ENCODE measurements around the gene MOXD1.

MOXD1 gene

GRCh38 chr6:132400883-132401617 is at the start of gene MOXD1:
TSS of gene MOXD1 (minus strand) at chr6:132401475. CDS start at chr6:132401426, 49 bp downstream.
- DNase-seq (ENCODE audit: low read depth): no peak

- DNase-seq (ENCODE audit: low read depth): no peak
Observed at GRCh38 chr6:132446855-132447241, 45.6 kb upstream of the MOXD1 start.

- DNase-seq (ENCODE audit: low read depth): no peak
Observed at GRCh38 chr6:132446141-132446854, 45.0 kb upstream of the MOXD1 start.

- no peak for DNase-seq (ENCODE audit: low read depth)
Observed at GRCh38 chr6:132445201-132445951, 44.1 kb upstream of the MOXD1 start.

DNA sequence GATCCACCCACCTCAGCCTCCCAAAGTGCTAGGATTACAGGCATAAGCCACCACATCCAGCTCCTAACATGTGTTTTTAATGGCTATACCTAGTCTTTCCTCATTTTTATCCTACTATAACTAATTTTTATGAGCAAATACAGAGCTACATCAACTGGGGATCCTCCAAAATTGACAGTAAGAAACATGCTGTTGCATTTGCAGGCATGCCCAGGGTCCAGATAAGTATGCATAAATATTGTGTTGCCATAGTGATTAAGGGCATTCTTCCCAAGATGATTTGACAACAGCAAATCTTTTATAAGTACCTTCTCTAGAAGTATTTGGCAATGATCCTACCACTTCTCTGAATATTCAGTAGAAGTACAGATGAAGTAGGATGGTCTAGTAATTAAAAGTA is 41.9 kb upstream of the MOXD1 start:
- no peak for DNase-seq (ENCODE audit: low read depth)

DNA sequence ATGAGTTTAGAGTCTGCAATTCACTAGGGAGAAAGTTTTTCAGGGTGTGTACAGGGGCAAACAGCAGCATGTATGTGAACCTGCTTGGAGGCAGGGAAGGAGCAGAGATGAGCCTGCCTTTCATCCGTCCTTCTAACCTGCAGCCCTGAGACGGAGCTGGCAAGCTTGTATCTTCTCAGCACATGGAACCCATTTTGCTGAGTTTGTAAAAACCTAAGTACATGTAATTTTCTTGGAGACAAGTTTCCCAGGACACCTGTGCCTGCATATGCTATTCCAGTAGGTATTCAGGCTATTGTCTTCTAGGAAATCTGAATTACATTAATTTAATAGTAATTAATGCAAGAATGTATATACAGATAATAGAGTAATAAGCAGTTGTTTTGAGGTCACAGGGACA is 28.8 kb upstream of the MOXD1 start:
- no peak for DNase-seq (ENCODE audit: low read depth)

GRCh38 chr6:132425176-132425575 is 23.9 kb upstream of the MOXD1 start:
- no peak for DNase-seq (ENCODE audit: low read depth)

- no peak for DNase-seq (ENCODE audit: low read depth)
Observed at GRCh38 chr6:132423839-132424238, 22.6 kb upstream of the MOXD1 start.

DNA sequence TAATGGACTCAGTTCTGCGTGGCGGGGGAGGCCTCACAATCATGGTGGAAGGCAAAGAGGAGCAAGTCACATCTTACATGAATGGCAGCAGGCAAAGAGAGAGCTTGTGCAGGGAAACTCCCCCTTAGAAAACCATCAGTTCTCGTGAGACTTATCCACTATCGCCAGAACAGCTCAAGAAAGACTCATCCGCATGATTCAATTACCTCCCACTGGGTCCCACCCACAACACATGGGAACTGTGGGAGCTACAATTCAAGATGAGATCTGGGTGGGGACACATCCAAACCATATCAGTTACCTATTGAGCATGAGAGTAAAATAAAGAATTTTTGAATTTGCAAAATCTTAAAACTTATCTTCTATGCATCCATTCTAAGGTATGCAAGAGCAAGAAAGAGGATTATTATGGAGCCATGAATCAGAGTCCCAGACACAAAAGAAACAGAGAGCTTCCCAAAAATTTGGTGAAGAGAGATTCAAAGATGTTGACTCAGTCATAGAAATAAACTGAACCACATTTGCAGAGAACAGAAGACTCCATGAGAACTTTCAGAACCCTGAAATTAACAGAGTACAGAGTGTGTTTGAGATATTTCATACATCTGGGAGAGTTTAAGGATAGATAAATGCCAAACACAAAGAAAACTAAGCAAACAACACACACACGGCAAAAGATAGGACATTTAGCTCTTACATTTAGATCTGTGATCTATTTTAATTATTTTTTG is 17.1 kb upstream of the MOXD1 start:
- DNase-seq (ENCODE audit: low read depth): no peak

DNA sequence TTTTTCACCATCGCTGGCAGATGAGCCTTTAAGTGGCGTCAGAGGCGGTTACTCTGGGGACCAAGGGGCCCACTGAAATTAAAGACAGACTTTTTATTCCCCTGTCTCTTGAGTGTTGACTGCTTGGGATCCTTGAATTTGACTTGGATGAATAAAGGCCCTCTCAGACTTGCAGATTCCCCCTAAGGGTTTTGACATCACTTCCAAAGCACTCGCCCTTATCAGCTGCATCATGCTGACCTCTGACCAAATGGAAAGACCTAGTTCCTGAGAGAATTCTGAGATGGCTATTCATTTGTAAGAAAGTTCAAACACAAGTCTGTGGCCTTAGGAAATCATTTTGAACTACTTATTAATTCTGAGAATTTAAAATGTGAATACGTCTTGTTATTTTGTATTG is 13.5 kb upstream of the MOXD1 start:
- no peak for DNase-seq (ENCODE audit: low read depth)

DNA sequence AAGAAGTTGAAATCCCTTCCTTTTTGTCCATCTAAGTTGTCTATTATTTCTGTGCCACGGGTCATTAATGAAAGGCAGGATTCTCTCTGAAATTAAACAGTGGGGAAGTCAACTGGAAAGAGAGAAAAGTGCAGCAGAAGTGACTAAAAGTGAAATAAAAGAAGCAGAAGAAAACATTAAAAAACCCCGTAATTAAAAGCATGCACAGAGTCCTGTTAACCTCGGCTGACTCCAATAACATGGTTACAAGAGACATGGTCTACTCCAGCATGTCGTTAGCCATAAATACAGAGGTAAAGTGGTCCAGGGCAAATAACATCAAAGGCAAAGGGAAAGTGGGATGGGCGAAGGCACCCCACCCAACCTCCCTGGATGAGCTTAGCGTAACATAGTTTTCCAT is 13.0 kb upstream of the MOXD1 start:
- DNase-seq (ENCODE audit: low read depth): no peak

DNA sequence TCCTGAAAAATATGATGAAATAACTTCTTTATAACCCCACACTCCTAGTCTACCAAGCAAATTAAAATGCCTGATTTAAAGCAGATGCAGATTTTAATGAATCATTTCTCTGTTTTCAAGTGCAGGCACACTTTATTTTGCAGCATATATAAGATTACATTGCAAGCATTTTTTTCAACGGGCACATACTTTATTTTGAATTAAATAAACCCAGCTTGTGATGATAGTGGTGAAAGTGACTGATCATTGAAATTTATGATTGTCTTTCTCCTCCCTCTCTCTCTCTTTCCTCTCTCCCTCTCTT is 12.2 kb upstream of the MOXD1 start:
- no peak for DNase-seq (ENCODE audit: low read depth)

DNA sequence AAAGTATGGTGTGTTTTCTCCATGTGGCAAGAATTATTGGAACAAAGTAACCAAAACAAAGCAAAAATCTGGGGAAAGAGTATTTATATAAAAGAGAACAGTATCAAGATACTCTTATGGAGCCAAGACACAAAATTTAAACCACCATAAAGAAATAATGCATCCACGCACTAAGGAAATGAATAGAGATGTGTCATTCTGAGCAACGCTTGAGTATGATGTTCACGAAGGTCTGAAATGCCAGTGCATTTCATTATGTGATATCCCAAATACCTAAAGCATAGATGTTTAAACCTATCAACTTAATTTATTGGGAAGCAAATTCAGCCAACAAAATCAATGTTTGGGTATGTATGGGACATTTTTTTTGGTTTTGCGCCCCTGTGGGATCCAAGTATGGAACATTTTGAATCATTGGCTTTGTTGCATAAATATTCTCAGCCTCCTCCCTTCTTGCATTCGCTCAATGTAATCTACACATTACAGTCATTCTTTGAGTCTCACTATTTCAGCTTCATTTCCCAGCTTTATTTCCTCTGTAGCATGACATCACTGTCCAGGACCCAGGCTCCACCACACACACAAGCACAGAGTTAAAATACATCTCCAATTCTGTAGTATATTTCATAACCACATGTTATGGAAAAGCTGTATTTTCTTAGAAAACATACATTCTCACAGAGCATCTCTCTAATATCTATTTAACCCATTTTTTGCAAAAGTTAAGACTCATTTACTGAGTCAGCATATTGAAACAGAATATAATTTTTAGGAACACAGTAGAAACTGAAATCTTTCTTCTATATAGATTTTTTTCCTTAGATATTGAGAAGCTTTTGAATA is 11.6 kb upstream of the MOXD1 start:
- DNase-seq (ENCODE audit: low read depth): no peak

DNA sequence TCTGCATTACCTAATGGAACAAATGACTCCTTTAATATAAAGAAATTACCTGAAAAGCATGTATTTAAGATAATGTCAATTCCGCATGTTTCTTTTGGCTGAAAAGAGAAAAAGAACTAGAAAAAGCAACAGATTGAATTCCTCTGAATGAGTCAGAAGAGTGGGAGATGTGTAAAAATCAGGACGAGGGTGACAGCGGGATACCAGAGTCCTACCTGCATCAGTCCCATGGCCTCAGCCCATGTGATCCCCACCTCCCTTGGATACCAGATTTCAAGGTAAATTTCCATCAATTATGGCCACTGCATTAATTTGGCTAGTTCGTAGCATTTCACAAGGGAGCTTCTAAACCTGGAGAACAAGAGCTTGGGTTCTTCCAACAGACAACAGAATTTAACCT is 10.0 kb upstream of the MOXD1 start:
- no peak for DNase-seq (ENCODE audit: low read depth)

DNA sequence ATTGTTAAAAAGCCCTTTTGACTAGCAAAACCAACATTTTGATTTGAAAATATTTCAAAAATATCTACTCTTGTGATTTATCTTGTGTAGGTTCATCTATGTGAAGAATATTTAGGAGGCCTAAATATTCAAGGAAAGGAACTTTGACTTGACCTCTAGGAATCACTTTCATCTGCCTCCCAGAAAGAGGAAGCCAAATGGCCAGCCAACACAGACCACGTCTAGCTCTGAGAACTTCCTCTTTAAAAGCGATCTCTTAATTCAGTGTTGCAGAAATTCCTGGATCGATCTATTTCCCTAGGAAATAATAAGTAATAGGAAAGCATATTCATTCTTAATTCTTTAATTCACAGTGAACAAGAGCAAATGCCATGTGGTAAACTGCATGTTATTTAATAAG is 9.6 kb upstream of the MOXD1 start:
- DNase-seq (ENCODE audit: low read depth): no peak

DNA sequence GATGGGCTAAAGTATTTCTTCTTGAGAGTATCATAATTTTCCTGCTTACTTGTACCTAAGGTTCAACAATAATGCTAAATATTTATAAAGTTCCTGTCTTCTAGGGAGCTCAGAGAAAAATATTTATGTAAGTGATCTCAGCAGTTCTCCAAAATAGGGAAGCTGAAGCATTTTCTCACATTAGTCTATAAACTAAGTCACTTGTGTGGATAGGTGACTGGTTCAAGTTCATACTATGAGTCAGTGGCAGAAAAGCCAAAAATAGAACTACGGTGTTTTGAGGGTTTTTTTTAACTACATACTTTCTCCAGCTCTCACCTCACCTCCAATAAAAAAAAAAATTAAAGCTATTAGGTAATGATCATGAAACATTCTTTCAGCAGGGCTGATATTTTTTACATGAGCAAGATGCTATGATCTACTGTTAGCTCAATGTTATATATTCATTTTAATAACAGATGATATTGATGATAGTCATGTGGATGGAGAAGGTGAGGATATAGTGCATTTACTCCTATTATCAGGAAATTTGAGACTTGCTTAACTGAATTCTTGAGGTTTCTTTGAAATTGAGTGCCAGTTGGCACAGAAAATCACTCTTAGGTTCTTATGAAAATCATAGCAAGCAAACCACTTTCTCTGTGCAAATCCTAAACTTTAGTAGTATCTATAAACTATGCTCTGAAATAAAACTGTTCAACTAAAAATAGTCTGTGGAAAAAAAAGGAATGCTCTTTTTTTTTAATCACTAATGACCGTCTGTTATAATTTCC is 4.1 kb upstream of the MOXD1 start:
- no peak for DNase-seq (ENCODE audit: low read depth)

DNA sequence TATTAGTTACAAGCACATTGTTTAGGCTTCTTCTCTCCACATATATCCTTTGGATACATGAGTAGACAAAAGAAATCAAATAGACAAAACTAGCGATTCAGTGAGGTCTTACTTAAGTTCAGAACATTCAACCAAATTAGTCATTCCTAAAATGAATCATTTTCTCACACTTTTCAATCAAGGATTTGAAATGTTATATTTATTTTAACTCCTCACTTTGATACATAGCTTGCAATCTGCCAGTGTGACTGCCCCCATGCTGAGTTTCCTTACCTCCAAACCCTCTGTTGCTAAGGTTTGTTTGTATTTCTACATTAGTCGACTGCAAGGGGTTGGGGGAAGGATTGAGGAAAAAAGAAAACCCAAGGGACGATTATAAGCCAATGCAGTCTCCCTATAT is 3.5 kb upstream of the MOXD1 start:
- DNase-seq (ENCODE audit: low read depth): no peak

DNA sequence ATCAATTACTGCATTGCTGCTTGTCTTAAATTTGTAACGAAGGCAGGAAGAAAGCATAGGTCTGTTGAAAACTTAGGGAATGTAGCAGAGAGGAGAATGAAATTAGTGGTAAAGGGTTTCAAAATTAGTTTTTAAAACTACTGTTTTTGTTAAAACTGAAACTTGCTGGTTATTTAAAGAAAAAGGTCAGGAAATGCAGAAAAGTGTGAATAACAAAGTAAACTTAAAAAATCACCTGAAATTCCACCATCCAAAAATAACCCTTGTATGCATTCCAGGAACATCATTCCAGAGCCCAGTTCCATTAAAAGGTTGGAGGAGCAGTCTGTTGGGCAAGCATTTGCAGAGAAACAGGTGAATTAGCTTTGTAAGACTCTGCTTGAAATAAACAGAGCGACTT is 3.1 kb upstream of the MOXD1 start:
- no peak for DNase-seq (ENCODE audit: low read depth)

GRCh38 chr6:132401618-132402285 is 477 bp upstream of the MOXD1 start:
- no peak for DNase-seq (ENCODE audit: low read depth)

DNA sequence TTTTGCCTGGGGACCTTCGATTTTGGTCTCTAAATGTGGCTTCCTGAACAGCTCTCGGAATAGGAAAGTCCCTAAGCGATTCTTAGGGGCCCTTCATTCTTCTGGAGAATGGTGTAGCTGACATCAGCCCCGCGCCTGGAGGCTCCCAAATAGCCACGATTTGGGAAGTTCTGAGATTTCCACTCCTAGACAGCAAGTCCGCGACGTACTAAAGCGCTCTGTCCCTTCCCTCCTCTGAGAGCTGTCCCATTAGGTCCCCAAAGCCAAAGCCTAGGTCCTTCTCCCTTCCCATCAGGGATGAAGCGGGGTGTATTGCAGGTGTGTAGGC is 756 bp downstream of the MOXD1 start:
- DNase-seq (ENCODE audit: low read depth): no peak
